Mucosa of descending colon (tissue), 3 donors: ENCODE results near the gene SLC22A1. TPM values are rescaled to one million over a fixed set of nuclear protein-coding genes. Genes with fewer than 3 reads are reported as not detected.
A peak's percentile ranks its signal among the peaks of the same experiment; 100 is the strongest.
"Not testable (repeated sequence)": the region's sequence is repeated elsewhere in the genome, so short reads cannot be mapped to it uniquely, and the experiment has no call there.

Experiments
- ATAC-seq: fragments of 200-7000 bp; cut with Tn5 transposase; one replicate; pipeline ENCODE4 v1.9.1; 2020; ENCODE audit warnings: mild to moderate bottlenecking, moderate library complexity
- DNase-seq, 3 donors: peaks; one replicate each; pipeline ENCODE4 v3.0.0-alpha.2; 2020
- H3K36me3 ChIP-seq: fragments of 200-600 bp; one replicate; pipeline ENCODE4 v1.8.0; 2021; ENCODE audit warnings: low read depth, mild to moderate bottlenecking
- H3K4me1 ChIP-seq: fragments of 200-600 bp; one replicate; pipeline ENCODE4 v1.8.0; 2021; ENCODE audit warnings: low read depth, mild to moderate bottlenecking
- H3K4me3 ChIP-seq: fragments of 200-600 bp; one replicate; pipeline ENCODE4 v1.8.0; 2021; ENCODE audit warnings: mild to moderate bottlenecking
- H3K9me3 ChIP-seq: fragments of 200-600 bp; one replicate; pipeline ENCODE4 v1.8.0; 2021; ENCODE audit warnings: mild to moderate bottlenecking
- CTCF ChIP-seq: fragments of 200-600 bp; IDR thresholded peaks from one replicate; pipeline ENCODE4 v1.8.0; 2022; ENCODE audit warnings: antibody characterized with exemption, mild to moderate bottlenecking
- intact Hi-C, 2 donors: fragments of 100-400 bp; cut with DNase I in 1 of 2; cut with micrococcal nuclease in 1 of 2; formaldehyde crosslinking; loops; one replicate each; pipeline versions ENCODE4 v1.11.0 to v1.11.1; 2022; cut with DNase I, micrococcal nuclease
- total RNA-seq, 3 donors: library from RNA; stranded (reverse); fragmentation: NEBNext Ultra II Directional in 2 of 3; extraction: Animal tissue kit (Norgen Biotek cat#: 25700) in 2 of 3; gene quantifications; one replicate each; pipeline versions ENCODE4 v1.2.1 to v1.2.4, GENCODE V29; 2021 to 2023
- donor health status: DM: no; HTN: no; CAD: no; lungs with moderate emphysema.
- donor health status: DM: no; HTN: no; CAD: no.
- donor health status: DM: no; HTN: yes; CAD: no.

SLC22A1 gene
- total RNA-seq, 3 donors from 2014 or later: 1.9 to 2.4 (median 2.4) TPM

- no peaks in the 10 kb centered on the region for H3K36me3 ChIP-seq
- peaks cover 3% of the 10 kb centered on the region for H3K4me1 ChIP-seq
- ATAC-seq (no peak), DNase-seq (no peak)
- intact Hi-C loops: loop anchor here in 1 of 2 donors (5.0 kb wide), 1 partner anchor 318 kb away; no protein-coding TSS in a partner anchor
- no peak for TF ChIP-seq CTCF
- no peak overlapping the region for H3K4me3 ChIP-seq
- no peaks in the 10 kb centered on the region for H3K9me3 ChIP-seq
These were observed 17.3 kb downstream of the SLC22A1 start for GRCh38 chr6:160138839-160139419.

GRCh38 chr6:160139420-160139851 lies 17.8 kb downstream of the SLC22A1 start:
- ATAC-seq: no peak
- Histone ChIP-seq H3K36me3 (no peaks in the 10 kb centered on the region), H3K4me3 (no peak overlapping the region), H3K4me1 (peaks cover 3% of the 10 kb centered on the region), H3K9me3 (no peaks in the 10 kb centered on the region)
- TF ChIP-seq CTCF: no peak
- DNase-seq: no peak
- intact Hi-C loops: loop anchor here in 1 of 2 donors (5.0 kb wide), 1 partner anchor 318 kb away; no protein-coding TSS in a partner anchor

- intact Hi-C loops: not testable (repeated sequence)
These were observed 18.9 kb downstream of the SLC22A1 start for GRCh38 chr6:160140493-160140892.

GRCh38 chr6:160141001-160141726 lies 19.5 kb downstream of the SLC22A1 start:
- Histone ChIP-seq H3K9me3 (no peaks in the 10 kb centered on the region), H3K4me1 (peaks cover 3% of the 10 kb centered on the region), H3K4me3 (no peak overlapping the region), H3K36me3 (no peaks in the 10 kb centered on the region)
- no peak for TF ChIP-seq CTCF
- ATAC-seq (peak; percentile 79), DNase-seq (peak in 1 of 3 donors; percentile 32)
- intact Hi-C loops: no loop called here

More at GRCh38 chr6:160140493-160140892, 18.9 kb downstream of the SLC22A1 start:
- H3K9me3 ChIP-seq, H3K36me3 ChIP-seq, H3K4me1 ChIP-seq, H3K4me3 ChIP-seq, DNase-seq, ATAC-seq: not testable (repeated sequence)

- intact Hi-C loops: no loop called here
- no peak for DNase-seq
- Histone ChIP-seq H3K4me3 (no peak overlapping the region), H3K4me1 (peaks cover 3% of the 10 kb centered on the region), H3K9me3 (no peaks in the 10 kb centered on the region), H3K36me3 (no peaks in the 10 kb centered on the region)
- no peak for ATAC-seq
- TF ChIP-seq CTCF: no peak
These were observed 20.6 kb downstream of the SLC22A1 start for GRCh38 chr6:160142115-160142715.
